GM19455 (cell line): ENCODE measurements around the gene EPG5.
"Not testable (repeated sequence)": the region's sequence is repeated elsewhere in the genome, so short reads cannot be mapped to it uniquely, and the experiment has no call there.

Experiments used
- ATAC-seq: cut with Tn5 transposase; IDR thresholded peaks from one replicate; pipeline ENCODE4 v1.9.1; 2021; ENCODE audit not compliant: unreplicated experiment

Gene EPG5

GRCh38 chr18:45820106-45820745 lies 146.9 kb downstream of the EPG5 start:
- ATAC-seq = no peak

GRCh38 chr18:45818765-45819164 lies 148.4 kb downstream of the EPG5 start:
- not testable (repeated sequence) for ATAC-seq

GRCh38 chr18:45817543-45817942 lies 149.6 kb downstream of the EPG5 start:
- no peak for ATAC-seq

GRCh38 chr18:45814733-45815132 lies 152.4 kb downstream of the EPG5 start:
- not testable (repeated sequence) for ATAC-seq

GRCh38 chr18:45807144-45807543 lies 160.0 kb downstream of the EPG5 start:
- not testable (repeated sequence) for ATAC-seq

- no peak for ATAC-seq
Observed at GRCh38 chr18:45806226-45806625, 160.9 kb downstream of the EPG5 start.

- ATAC-seq = no peak
Observed at GRCh38 chr18:45805551-45805950, 161.6 kb downstream of the EPG5 start.

GRCh38 chr18:45802814-45803492 lies 164.2 kb downstream of the EPG5 start:
- ATAC-seq = no peak

- ATAC-seq = no peak
Observed at GRCh38 chr18:45801416-45802004, 165.6 kb downstream of the EPG5 start.
